A549 (cell line): ENCODE measurements around the gene CHMP3. TPM values are rescaled to one million over a fixed set of nuclear protein-coding genes. Genes with fewer than 3 reads are reported as not detected.

Experiments
- ATAC-seq, 2 experiments: fragments of 200-7000 bp in 1 of 2; fragments of >200 bp in 1 of 2; cut with Nextera tagmentation in 1 of 2; cut with Tn5 transposase in 1 of 2; 3 replicates each; pipeline versions ENCODE4 v1.8.0 to v1.9.1; 2018 to 2020; ENCODE audit warnings: mild to moderate bottlenecking in 1 of 2, moderate library complexity in 1 of 2
- CTCF ChIA-PET: fragments of 300-600 bp; sonication (Branson Sonifier 250); formaldehyde crosslinking; extraction: SDS; loops from one replicate; lab custom pipeline; 2021; ENCODE audit warnings: antibody characterized with exemption, inconsistent platforms; lab: Yijun Ruan, JAX
- POLR2A ChIA-PET: fragments of 350-600 bp; formaldehyde crosslinking; extraction: SDS; loops from one replicate; lab custom pipeline; 2021; ENCODE audit warnings: antibody characterized with exemption, inconsistent platforms; lab: Yijun Ruan, JAX
- DNase-seq, 2 experiments: peaks; one replicate each; pipeline versions ENCODE4 v3.0.0 to v3.0.0-alpha.2; 2011 to 2016; ENCODE audit warnings: low read depth in 1 of 2, low spot score in 1 of 2
- FAIRE-seq: peaks from 2 replicates; lab custom pipeline; 2011; peaks lifted over from hg19 to GRCh38; lab: Jason Lieb, UNC
- H3K27ac ChIP-seq, 2 experiments: fragments of >200 bp; sonication (Bioruptor Twin); formaldehyde crosslinking; 3 replicates each; pipeline ENCODE4 v1.5.1; 2016 to 2017
- H3K4me1 ChIP-seq: fragments of >200 bp; sonication (Bioruptor Twin); formaldehyde crosslinking; 3 replicates; pipeline ENCODE4 v1.6.1; 2016
- H3K4me2 ChIP-seq: fragments of >200 bp; sonication (Bioruptor Twin); formaldehyde crosslinking; 3 replicates; pipeline ENCODE4 v1.6.1; 2016
- H3K4me3 ChIP-seq: fragments of >200 bp; sonication (Bioruptor Twin); formaldehyde crosslinking; 3 replicates; pipeline ENCODE4 v1.5.1; 2016
- H3K9me3 ChIP-seq: fragments of >200 bp; sonication (Bioruptor Twin); formaldehyde crosslinking; 3 replicates; pipeline ENCODE4 v1.6.1; 2016
- CBX2 ChIP-seq: fragments of 200-600 bp; sonication (generic); IDR thresholded peaks from 2 replicates; pipeline ENCODE4 v1.6.1; 2016; ENCODE audit warnings: low read depth, mild to moderate bottlenecking, borderline replicate concordance
- CBX8 ChIP-seq: fragments of 200-600 bp; sonication (generic); IDR thresholded peaks from 2 replicates; pipeline ENCODE4 v1.6.1; 2016
- CEBPB ChIP-seq, 2 experiments: fragments of >200 bp in 1 of 2; sonication (Bioruptor Twin) in 1 of 2; formaldehyde crosslinking in 1 of 2; IDR thresholded peaks; 2 replicates each; pipeline ENCODE4 v1.6.1; 2012 to 2016
- ESRRA ChIP-seq: fragments of 150-350 bp; IDR thresholded peaks from 2 replicates; pipeline ENCODE4 v1.6.1; 2014; ENCODE audit warnings: mild to moderate bottlenecking, low read length, borderline replicate concordance
- FOSB ChIP-seq: fragments of 250-450 bp; sonication (Bioruptor Pico); IDR thresholded peaks from 2 replicates; pipeline ENCODE4 v1.5.0; 2020; ENCODE audit warnings: mild to moderate bottlenecking, moderate library complexity
- FOXS1 ChIP-seq: fragments of 250-450 bp; sonication (Bioruptor Pico); IDR thresholded peaks from 2 replicates; pipeline ENCODE4 v1.5.0; 2020; ENCODE audit warnings: mild to moderate bottlenecking, moderate library complexity
- HEYL ChIP-seq: fragments of 250-450 bp; sonication (Bioruptor Pico); IDR thresholded peaks from 2 replicates; pipeline ENCODE4 v1.8.0; 2021; ENCODE audit warnings: mild to moderate bottlenecking, moderate library complexity
- HMGXB4 ChIP-seq: fragments of 250-450 bp; sonication (Bioruptor Pico); IDR thresholded peaks from 2 replicates; pipeline ENCODE4 v1.5.0; 2021; ENCODE audit warnings: mild to moderate bottlenecking, moderate library complexity, borderline replicate concordance
- HOXB5 ChIP-seq: fragments of 250-450 bp; sonication (Bioruptor Pico); IDR thresholded peaks from 2 replicates; pipeline ENCODE4 v1.5.0; 2020; ENCODE audit warnings: mild to moderate bottlenecking, moderate library complexity
- JUN ChIP-seq, 2 experiments: fragments of >200 bp; sonication (Bioruptor Twin); formaldehyde crosslinking; IDR thresholded peaks; 2 replicates in 1 of 2; 3 replicates in 1 of 2; pipeline ENCODE4 v1.6.1; 2016 to 2017
- JUNB ChIP-seq: fragments of >200 bp; sonication (Bioruptor Twin); formaldehyde crosslinking; IDR thresholded peaks from 2 replicates; pipeline ENCODE4 v1.6.1; 2016
- MAFK ChIP-seq: fragments of 450-650 bp; IDR thresholded peaks from 2 replicates; pipeline ENCODE4 v1.6.1; 2014; ENCODE audit not compliant: partially characterized antibody
- MAX ChIP-seq: IDR thresholded peaks from 2 replicates; pipeline ENCODE4 v1.6.1; 2012
- NFE2L2 ChIP-seq: fragments of 150-350 bp; conservative IDR thresholded peaks from 2 replicates; pipeline ENCODE4 v1.6.1; 2014; ENCODE audit warnings: low read length
- PHF8 ChIP-seq: fragments of 200-600 bp; sonication (generic); IDR thresholded peaks from 2 replicates; pipeline ENCODE4 v1.6.1; 2016; ENCODE audit warnings: low read depth, mild to moderate bottlenecking, antibody characterized with exemption, moderate library complexity, borderline replicate concordance
- POLR2A ChIP-seq: IDR thresholded peaks from 2 replicates; pipeline ENCODE4 v1.6.1; 2012; ENCODE audit warnings: mild to moderate bottlenecking, low read length
- RARB ChIP-seq: fragments of 250-450 bp; sonication (Bioruptor Pico); IDR thresholded peaks from 2 replicates; pipeline ENCODE4 v1.8.0; 2021; ENCODE audit warnings: mild to moderate bottlenecking, moderate library complexity
- USF2 ChIP-seq: fragments of 450-650 bp; IDR thresholded peaks from 2 replicates; pipeline ENCODE4 v1.6.1; 2014; ENCODE audit warnings: antibody characterized with exemption
- whole genome bisulfite sequencing: methylation state at CpG from one replicate; pipeline ENCODE4 v1.1.6; 2017; ENCODE audit errors: missing lambda C conversion rate; 5-methylcytosine and 5-hydroxymethylcytosine counted together
- polyA plus RNA-seq, 4 experiments: library from polyadenylated mRNA; depleted of rRNA in 3 of 4; stranded (reverse); fragments of >200 nt; fragmentation: RNase III in 1 of 4; extraction: RNeasy Plus Mini Kit Qiagen cat#74134 plus additional on column Dnase treatment in 1 of 4; gene quantifications; 2 replicates in 3 of 4; 3 replicates in 1 of 4; pipeline ENCODE4 v1.2.3, GENCODE V29; 2011 to 2017

The CHMP3 gene
- polyA plus RNA-seq, 2 of the 4 experiments (the other 2 are of a cell fraction), result 108 to 246 TPM

- TF ChIP-seq USF2 (no peak), CBX8 (no peak), POLR2A (no peak), HMGXB4 (no peak), MAFK (no peak), PHF8 (no peak)
Observed at GRCh38 chr2:86525421-86526340, 37.6 kb downstream of the CHMP3 start (continued).

GRCh38 chr2:86523491-86523890, 39.8 kb downstream of the CHMP3 start:
- CTCF ChIA-PET, result interaction anchor here (1.1 kb wide), 1 partner anchor 12 kb away, joined by 3 read pairs; no protein-coding TSS in a partner anchor
- Histone ChIP-seq H3K4me3 (no peak overlapping the region), H3K4me1 (no peaks in the 10 kb centered on the region), H3K4me2 (no peak overlapping the region), H3K9me3 (peaks cover 9% of the 10 kb centered on the region; the same call in 2 of the 3 replicates), H3K27ac (no peak overlapping the region)
- DNase-seq, result no peak
- 91% methylated on average over 4 of the region's 4 CpGs for WGBS
- FAIRE-seq, result no peak
- ATAC-seq, result no peak
- POLR2A ChIA-PET, result no interaction called here
- TF ChIP-seq RARB (no peak), JUN (IDR thresholded peaks at IDR 0.05) (no peak), FOXS1 (CRISPR knock-in tag) (no peak), USF2 (no peak), CBX8 (no peak), CBX2 (no peak), HEYL (CRISPR knock-in tag) (no peak), JUNB (no peak)

GRCh38 chr2:86522711-86523110, 40.5 kb downstream of the CHMP3 start:
- no peak for FAIRE-seq
- ChIA-PET CTCF (interaction anchor here (1.1 kb wide), 1 partner anchor 13 kb away, joined by 3 read pairs; no protein-coding TSS in a partner anchor), POLR2A (no interaction called here)
- Histone ChIP-seq H3K4me3 (no peak overlapping the region), H3K4me2 (no peak overlapping the region), H3K27ac (no peak overlapping the region), H3K4me1 (no peaks in the 10 kb centered on the region), H3K9me3 (peaks cover 9% of the 10 kb centered on the region; the same call in 2 of the 3 replicates)
- ATAC-seq, result no peak
- WGBS, result 91% methylated on average over 2 of the region's 2 CpGs
- no peak for DNase-seq
- no peak for TF ChIP-seq CEBPB (IDR thresholded peaks at IDR 0.05)
- TF ChIP-seq MAX, result no peak
- TF ChIP-seq HOXB5 (CRISPR knock-in tag), result no peak

- CTCF ChIA-PET, result no interaction called here
- WGBS, result 100% methylated on average over 1 of the region's 1 CpG
- peaks cover 9% of the 10 kb centered on the region; the same call in 2 of the 3 replicates for H3K9me3 ChIP-seq
- H3K27ac ChIP-seq, result no peak overlapping the region
- DNase-seq (no peak), FAIRE-seq (no peak), ATAC-seq (no peak)
- H3K4me1 ChIP-seq, result no peaks in the 10 kb centered on the region
- no peak for TF ChIP-seq FOSB (CRISPR knock-in tag)
- no peak for TF ChIP-seq ESRRA
- TF ChIP-seq NFE2L2, result no peak
- POLR2A ChIA-PET, result interaction anchor here (0.6 kb wide), 1 partner anchor 85 kb away, joined by 4 read pairs; no protein-coding TSS in a partner anchor
- no peak overlapping the region for H3K4me3 ChIP-seq
- H3K4me2 ChIP-seq, result no peak overlapping the region
Observed at GRCh38 chr2:86521922-86522321, 41.3 kb downstream of the CHMP3 start.
